CD4-positive, alpha-beta T cell (primary cell): ENCODE results near the gene PLSCR5. TPM values are rescaled to one million over a fixed set of nuclear protein-coding genes. Genes with fewer than 3 reads are reported as not detected.

Experiments used
- ATAC-seq: fragments of 200-7000 bp; cut with Tn5 transposase; one replicate; pipeline ENCODE4 v1.10.0; 2022; ENCODE audit warnings: mild to moderate bottlenecking; ENCODE audit not compliant: poor library complexity
- CTCF ChIA-PET: fragments of 350-600 bp; sonication (Branson Sonifier 250); formaldehyde crosslinking; loops from one replicate; lab custom pipeline; 2021; ENCODE audit warnings: antibody characterized with exemption, inconsistent platforms; lab: Charles Lee
- POLR2A ChIA-PET: fragments of 350-600 bp; sonication (Branson Sonifier 250); formaldehyde crosslinking; loops from one replicate; lab custom pipeline; 2021; ENCODE audit warnings: antibody characterized with exemption, inconsistent platforms; lab: Charles Lee
- DNase-seq, 14 experiments: peaks; one replicate each; pipeline ENCODE4 v3.0.0-alpha.2; 2013 to 2020; ENCODE audit warnings: mixed read lengths in 2 of 14
- H3K27ac ChIP-seq, 2 donors: one replicate each; pipeline versions ENCODE4 v1.5.1 to v1.7.0; 2013; ENCODE audit warnings: low read length in 2 of 2, low read depth in 1 of 2, mild to moderate bottlenecking in 1 of 2
- H3K27me3 ChIP-seq, 2 experiments: 1 replicate in 1 of 2; 2 replicates in 1 of 2; pipeline versions ENCODE4 v1.6.1 to v1.7.0; 2013; ENCODE audit warnings: low read length in 2 of 2, control low read depth in 1 of 2, mild to moderate bottlenecking in 1 of 2, moderate library complexity in 1 of 2; ENCODE audit not compliant: insufficient read depth in 2 of 2, control insufficient read depth in 1 of 2
- H3K36me3 ChIP-seq: one replicate; pipeline ENCODE4 v1.6.1; 2013; ENCODE audit warnings: low read length, control low read depth; ENCODE audit not compliant: insufficient read depth
- H3K4me1 ChIP-seq: one replicate; pipeline ENCODE4 v1.6.1; 2013; ENCODE audit warnings: low read length, control low read depth; ENCODE audit not compliant: insufficient read depth
- H3K4me3 ChIP-seq: one replicate; pipeline ENCODE4 v1.5.1; 2013; ENCODE audit warnings: mild to moderate bottlenecking, low read length, moderate library complexity
- H3K9me3 ChIP-seq, 2 experiments: 1 replicate in 1 of 2; 2 replicates in 1 of 2; pipeline versions ENCODE4 v1.6.1 to v1.7.0; 2013; ENCODE audit warnings: low read length in 2 of 2, mild to moderate bottlenecking in 2 of 2, control low read depth in 1 of 2, moderate library complexity in 1 of 2; ENCODE audit not compliant: control insufficient read depth in 1 of 2, insufficient read depth in 1 of 2
- H3K27ac Mint-ChIP-seq: one replicate; pipeline ENCODE4 v1.8.0; 2020; ENCODE audit warnings: mixed read lengths
- H3K27me3 Mint-ChIP-seq: one replicate; pipeline ENCODE4 v1.8.0; 2021; ENCODE audit warnings: mixed read lengths
- H3K36me3 Mint-ChIP-seq: one replicate; pipeline ENCODE4 v1.8.0; 2021; ENCODE audit warnings: low read depth, mixed read lengths
- H3K4me1 Mint-ChIP-seq: one replicate; pipeline ENCODE4 v1.8.0; 2021; ENCODE audit warnings: low read depth, mixed read lengths
- H3K4me3 Mint-ChIP-seq: one replicate; pipeline ENCODE4 v1.8.0; 2020; ENCODE audit warnings: mild to moderate bottlenecking, mixed read lengths
- H3K9me3 Mint-ChIP-seq: one replicate; pipeline ENCODE4 v1.8.0; 2020; ENCODE audit warnings: mixed read lengths
- CTCF ChIP-seq: fragments of 200-600 bp; IDR thresholded peaks from one replicate; pipeline ENCODE4 v1.8.0; 2022; ENCODE audit warnings: antibody characterized with exemption, mild to moderate bottlenecking
- intact Hi-C, 2 experiments: fragments of 100-400 bp; cut with DNase I in 1 of 2; cut with micrococcal nuclease in 1 of 2; formaldehyde crosslinking; loops; one replicate each; pipeline versions ENCODE4 v1.15.1 to v1.9.0; 2023 to 2025; cut with DNase I, micrococcal nuclease
- total RNA-seq, 174 experiments: library from RNA in 2 of 174; stranded (reverse) in 2 of 174; gene quantifications; one replicate each; pipeline ENCODE4 v1.2.3 and lab custom pipeline; 2021 to 2026

PLSCR5 gene
- total RNA-seq, 2 experiments from 2014 or later: not detected

- POLR2A ChIA-PET: no interaction called here
- no peak overlapping the region for H3K27ac ChIP-seq
- H3K4me3 Mint-ChIP-seq: no peak overlapping the region
- no peaks in the 10 kb centered on the region for H3K4me1 ChIP-seq
- CTCF ChIA-PET: no interaction called here
- no peak overlapping the region for H3K4me3 ChIP-seq
- ATAC-seq (no peak), DNase-seq (no peak)
- H3K36me3 ChIP-seq: no peaks in the 10 kb centered on the region
- no peak for TF ChIP-seq CTCF
- H3K4me1 Mint-ChIP-seq: no peaks in the 10 kb centered on the region
- no peaks in the 10 kb centered on the region for H3K36me3 Mint-ChIP-seq
- intact Hi-C loops: no loop called here
- no peaks in the 10 kb centered on the region for H3K27me3 ChIP-seq
- no peak overlapping the region for H3K27ac Mint-ChIP-seq
- no peaks in the 10 kb centered on the region for H3K9me3 Mint-ChIP-seq
- H3K9me3 ChIP-seq: no peaks in the 10 kb centered on the region
- no peaks in the 10 kb centered on the region for H3K27me3 Mint-ChIP-seq
Measured at GRCh38 chr3:146646261-146646660, 41.1 kb upstream of the PLSCR5 start.

GRCh38 chr3:146640955-146641867 is 36.1 kb upstream of the PLSCR5 start:
- no peaks in the 10 kb centered on the region for H3K4me1 Mint-ChIP-seq
- H3K4me3 Mint-ChIP-seq: no peak overlapping the region
- no peaks in the 10 kb centered on the region for H3K36me3 ChIP-seq
- no peaks in the 10 kb centered on the region for H3K4me1 ChIP-seq
- intact Hi-C loops: loop anchor here in 1 of 2 experiments (5.0 kb wide), 1 partner anchor 424 kb away; no protein-coding TSS in a partner anchor
- H3K36me3 Mint-ChIP-seq: no peaks in the 10 kb centered on the region
- H3K9me3 ChIP-seq: no peaks in the 10 kb centered on the region
- peak; percentile 22 for TF ChIP-seq CTCF
- H3K4me3 ChIP-seq: no peak overlapping the region
- no peaks in the 10 kb centered on the region for H3K9me3 Mint-ChIP-seq
- H3K27me3 Mint-ChIP-seq: no peaks in the 10 kb centered on the region
- H3K27ac ChIP-seq: no peak overlapping the region
- DNase-seq (peak in 3 of 14 experiments; percentile 25 to 31 (median 27)), ATAC-seq (peak; percentile 39)
- POLR2A ChIA-PET: no interaction called here
- H3K27ac Mint-ChIP-seq: no peak overlapping the region
- no peaks in the 10 kb centered on the region for H3K27me3 ChIP-seq
- CTCF ChIA-PET: no interaction called here

DNA sequence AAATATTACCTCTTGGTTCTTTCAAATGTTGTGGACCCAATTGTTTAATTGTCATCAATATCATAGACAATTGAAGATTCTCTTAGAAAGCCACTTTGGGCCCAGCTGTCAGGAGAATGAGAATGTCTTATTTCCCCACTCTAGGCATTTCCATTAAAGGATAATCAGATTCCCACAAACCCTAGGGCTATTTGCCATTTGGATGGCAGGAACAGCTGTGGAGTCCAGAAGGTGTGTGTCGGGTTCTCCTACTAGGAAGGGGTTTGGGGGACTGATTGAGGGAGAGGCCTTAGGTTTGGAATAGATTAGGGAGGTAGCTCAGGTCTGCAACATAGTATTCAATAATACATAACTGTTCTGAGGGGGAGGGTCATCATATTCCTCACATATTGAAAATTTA is 35.2 kb upstream of the PLSCR5 start:
- Histone ChIP-seq H3K9me3 (no peaks in the 10 kb centered on the region), H3K27ac (no peak overlapping the region), H3K4me3 (no peak overlapping the region), H3K27me3 (no peaks in the 10 kb centered on the region), H3K36me3 (no peaks in the 10 kb centered on the region), H3K4me1 (no peaks in the 10 kb centered on the region)
- ChIA-PET CTCF (no interaction called here), POLR2A (no interaction called here)
- Mint-ChIP-seq H3K36me3 (no peaks in the 10 kb centered on the region), H3K27ac (no peak overlapping the region), H3K27me3 (no peaks in the 10 kb centered on the region), H3K4me3 (no peak overlapping the region), H3K4me1 (no peaks in the 10 kb centered on the region), H3K9me3 (no peaks in the 10 kb centered on the region)
- ATAC-seq (no peak), DNase-seq (no peak)
- TF ChIP-seq CTCF: no peak
- intact Hi-C loops: loop anchor here in 1 of 2 experiments (5.0 kb wide), 1 partner anchor 423 kb away; no protein-coding TSS in a partner anchor
